NCI-H146 treated with DMSO at 0.1 percent for 48 hours (cell line): ENCODE measurements around the gene SLC24A3.

ENCODE experiments used
- DNase-seq: peaks from one replicate; lab custom pipeline; 2025; ENCODE audit not compliant: unreplicated experiment; lab: John Stamatoyannopoulos, UW

Gene SLC24A3

DNA sequence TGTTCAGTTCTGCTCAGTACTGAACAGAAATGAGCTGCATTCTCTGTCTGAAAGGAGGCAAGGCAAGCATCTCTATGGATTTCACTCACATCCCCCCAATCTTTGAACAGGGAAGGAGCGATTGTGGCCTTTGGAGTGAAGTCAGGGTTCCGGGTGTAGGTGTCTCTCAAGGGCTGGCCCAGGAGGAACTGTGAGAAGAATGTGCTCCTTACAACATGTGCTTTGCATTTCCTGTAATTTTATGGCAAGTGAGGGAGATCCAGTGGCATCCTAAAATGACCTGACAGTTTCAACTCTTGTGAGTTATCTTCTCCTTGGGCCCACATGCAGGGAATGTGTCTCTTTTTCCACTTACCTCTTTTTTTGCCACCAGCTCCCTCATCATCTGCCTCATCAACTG is 482.6 kb downstream of the SLC24A3 start:
- no peak for DNase-seq

DNA sequence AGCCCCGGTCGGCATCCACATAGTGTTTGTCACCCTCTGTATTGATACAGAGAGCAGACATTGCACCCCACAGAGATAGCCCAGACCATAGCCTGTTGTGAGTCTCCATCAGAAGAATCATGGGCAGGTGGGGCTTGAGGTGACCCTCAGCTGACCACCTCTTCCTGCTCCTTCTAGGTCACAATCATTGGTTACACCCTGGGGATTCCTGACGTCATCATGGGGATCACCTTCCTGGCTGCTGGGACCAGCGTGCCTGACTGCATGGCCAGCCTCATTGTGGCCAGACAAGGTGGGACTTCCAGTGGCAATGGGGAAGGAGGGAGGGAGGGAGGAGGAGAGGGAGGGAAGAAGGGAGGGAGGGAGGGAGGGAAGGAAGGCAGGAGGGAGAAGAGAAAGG is 484.2 kb downstream of the SLC24A3 start:
- DNase-seq: no peak

DNA sequence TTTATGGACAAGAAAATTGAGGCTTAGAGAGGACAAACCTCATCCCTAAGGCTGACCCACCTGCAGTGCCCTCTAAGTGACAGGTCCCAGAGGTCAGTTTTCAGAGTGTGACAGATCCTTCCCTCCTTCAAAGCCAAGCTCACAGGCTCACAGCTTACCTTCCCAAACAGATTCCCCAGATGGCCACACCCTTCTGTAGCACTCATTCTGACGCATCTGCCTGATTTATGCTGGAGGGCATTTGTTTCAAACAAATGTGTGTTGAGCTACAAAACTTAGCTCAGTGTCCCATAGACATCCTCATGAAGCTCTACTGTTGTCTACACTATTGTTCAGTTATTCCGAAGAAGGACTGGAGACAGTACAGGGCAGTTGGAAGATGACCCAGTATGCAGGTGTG is 485.0 kb downstream of the SLC24A3 start:
- no peak for DNase-seq

DNA sequence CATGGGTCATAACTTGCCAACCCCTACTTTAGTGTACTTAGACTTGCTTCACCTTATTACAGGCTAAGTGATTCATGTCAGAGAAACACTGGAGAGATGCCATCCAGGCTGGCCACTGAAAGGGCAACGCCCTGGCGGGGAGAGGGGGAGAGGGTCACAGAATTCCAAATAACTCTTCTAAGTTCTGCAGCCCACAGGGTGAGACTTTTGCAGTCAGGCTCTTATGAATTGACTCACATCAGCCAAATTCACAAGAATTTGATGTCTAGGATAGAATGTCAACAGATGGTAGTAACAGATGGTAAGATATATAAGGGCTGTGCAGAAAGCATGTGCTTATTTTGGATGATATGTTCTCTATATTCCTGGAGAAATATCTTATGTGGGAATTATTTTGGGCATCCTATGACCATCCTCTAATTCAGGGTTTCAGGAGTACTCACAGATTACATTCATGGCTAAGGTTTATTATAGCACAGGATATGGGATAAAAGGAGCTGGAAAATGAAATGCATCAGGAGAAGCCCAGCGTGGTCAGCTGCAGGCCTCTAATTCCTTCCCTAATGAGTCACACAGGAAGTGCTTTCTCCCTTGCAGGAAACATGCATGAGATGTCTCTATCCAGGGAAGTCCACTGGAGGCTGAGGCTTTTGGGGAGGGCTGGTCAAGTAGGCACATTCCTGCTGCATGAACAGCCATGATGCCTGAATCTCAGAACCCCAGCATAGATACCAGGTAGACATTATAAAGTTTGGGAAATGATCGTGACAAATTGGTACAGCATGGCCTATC is 486.9 kb downstream of the SLC24A3 start:
- no peak for DNase-seq

DNA sequence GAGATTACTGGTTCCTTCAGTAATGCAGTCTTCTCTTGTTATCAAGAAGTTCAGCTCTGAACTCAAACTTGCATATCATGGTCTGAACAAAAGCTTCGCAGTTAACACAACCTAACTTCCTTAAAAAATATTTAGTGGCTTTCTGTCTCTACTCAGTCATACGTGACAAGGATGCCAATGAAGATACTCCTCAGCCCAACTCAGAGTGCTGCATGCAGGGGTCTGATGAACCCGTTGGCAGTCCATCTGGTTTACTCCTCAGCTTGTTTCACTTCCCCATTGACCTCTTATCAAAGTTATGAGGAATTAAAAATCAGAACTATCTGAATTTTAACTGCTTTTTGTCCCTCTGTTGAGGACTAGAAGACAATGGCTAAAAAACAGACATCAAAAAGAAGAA is 489.0 kb downstream of the SLC24A3 start:
- no peak for DNase-seq

DNA sequence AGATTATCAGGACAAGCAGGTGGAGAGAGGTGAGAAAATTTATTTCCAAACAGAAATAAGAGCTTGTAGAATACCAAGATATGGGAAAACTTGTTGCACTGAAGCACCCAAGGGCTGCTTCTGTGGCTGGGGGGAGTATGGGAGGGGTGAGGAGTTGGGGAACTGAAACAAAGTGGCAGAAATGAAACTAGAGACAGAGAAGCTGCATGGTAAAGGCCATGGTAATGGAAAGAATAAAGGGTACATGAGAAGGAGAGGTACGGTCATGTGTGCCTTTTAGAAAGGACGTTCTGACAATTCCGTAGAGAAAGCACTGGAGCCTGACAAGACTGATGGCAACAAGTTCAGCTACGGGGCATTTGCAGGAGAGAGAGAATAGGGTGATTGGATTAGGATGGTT is 494.0 kb downstream of the SLC24A3 start:
- DNase-seq: no peak

DNA sequence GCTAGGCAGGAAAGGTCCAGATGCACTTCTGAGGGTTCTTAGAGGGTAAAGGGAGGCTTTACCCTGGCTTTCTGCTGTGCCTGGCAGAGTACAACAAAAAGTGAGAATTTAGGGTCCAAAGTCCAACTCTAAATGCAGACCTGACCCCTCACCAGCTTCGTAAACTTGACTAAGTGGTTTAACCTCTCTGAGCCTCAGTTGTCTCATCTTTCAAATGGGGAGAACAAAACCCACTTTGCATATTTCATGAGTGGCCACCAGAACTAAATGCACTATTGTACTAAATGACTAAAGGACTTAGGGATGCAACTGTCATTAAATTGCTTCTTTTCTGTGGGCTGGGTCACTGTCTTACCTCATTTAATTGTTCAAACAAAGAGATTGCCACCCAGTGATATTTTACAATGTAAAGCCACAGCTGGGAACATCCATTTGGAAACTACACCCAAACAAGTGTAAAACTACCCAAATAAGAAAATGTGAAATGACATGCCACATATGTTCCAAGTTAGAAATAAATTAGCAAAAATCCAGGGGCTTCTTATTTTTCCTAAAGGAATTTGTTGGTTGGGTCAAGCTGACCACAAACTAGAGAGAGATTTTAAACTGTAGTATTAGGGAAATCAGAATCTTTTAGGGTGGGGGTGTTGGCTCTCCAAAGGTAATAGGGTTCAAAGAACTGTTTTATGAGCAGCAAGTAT is 497.3 kb downstream of the SLC24A3 start:
- no peak for DNase-seq

DNA sequence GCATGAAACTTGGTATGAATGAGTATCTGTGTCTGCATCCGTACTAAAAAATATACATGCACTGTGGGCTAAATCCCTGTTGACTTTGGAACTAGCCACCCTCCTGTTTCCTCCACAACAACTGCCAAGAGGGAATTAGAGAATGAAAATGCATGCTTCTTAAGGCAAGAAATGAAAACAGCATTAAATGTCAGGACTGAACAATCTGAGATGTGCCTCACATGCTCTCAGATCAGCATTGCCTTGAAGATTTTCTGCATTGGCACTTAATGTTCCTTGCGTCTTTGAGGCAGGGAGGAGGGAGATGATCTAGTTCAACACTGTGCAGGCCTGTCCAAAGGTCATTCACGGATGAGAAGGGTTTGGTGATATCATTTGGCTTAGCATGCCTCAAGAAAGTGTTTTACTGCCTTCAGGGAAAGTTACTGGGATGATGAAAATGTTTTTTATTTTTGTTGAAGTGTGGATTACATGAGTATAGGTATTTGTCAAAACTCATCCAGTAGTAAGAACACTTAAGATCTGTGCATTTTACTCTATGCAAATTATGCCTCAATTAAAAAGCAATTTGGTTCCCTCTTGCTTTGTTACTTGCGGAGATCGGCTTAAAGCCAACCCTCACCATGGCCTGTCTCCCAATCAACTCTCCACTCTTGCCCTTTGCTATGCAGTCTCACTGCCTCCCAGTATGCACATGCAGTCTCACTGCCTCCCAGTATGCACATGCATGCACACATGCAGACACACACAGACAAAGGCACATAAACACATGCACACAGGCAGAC is 498.1 kb downstream of the SLC24A3 start:
- DNase-seq: no peak

DNA sequence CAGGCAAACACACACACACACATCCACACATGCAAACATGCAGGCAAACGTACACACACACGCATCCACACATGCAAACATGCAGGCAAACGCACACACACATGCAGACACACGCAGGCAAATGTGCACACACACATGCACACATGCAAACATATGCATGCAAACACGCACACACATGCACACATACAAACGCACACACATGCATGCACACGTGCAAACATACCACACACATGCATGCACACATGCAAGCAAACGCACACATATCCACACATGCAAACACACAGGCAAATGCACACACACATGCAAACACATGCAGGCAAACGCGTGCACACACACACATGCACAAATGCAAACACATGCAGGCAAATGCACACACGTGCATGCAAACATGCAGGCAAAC is 498.7 kb downstream of the SLC24A3 start:
- DNase-seq: no peak

DNA sequence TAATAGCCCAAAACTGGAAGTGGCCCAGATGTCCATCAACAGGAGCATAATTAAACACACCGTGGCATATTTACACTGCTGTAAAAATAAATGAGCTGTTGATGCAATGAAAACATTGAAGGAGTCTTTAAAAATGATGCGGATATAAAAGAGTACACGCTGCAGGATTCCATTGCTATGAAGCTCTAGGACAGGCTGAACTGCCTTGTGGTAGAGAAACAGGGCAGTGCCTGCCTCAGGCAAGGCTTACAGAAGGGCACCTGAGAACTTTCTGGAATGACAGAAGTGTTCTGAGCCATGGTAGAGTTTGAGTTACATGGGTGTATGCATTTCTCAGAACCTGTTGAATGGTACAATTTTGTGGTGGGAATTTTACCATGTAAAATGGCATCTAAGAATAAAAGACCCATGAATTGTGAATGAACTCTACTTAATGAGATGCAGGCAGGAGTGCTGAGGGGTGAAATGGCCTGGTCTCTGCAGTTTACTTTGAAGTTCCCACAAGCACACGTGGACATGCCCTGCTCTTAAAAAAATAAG is 500.3 kb downstream of the SLC24A3 start:
- no peak for DNase-seq

DNA sequence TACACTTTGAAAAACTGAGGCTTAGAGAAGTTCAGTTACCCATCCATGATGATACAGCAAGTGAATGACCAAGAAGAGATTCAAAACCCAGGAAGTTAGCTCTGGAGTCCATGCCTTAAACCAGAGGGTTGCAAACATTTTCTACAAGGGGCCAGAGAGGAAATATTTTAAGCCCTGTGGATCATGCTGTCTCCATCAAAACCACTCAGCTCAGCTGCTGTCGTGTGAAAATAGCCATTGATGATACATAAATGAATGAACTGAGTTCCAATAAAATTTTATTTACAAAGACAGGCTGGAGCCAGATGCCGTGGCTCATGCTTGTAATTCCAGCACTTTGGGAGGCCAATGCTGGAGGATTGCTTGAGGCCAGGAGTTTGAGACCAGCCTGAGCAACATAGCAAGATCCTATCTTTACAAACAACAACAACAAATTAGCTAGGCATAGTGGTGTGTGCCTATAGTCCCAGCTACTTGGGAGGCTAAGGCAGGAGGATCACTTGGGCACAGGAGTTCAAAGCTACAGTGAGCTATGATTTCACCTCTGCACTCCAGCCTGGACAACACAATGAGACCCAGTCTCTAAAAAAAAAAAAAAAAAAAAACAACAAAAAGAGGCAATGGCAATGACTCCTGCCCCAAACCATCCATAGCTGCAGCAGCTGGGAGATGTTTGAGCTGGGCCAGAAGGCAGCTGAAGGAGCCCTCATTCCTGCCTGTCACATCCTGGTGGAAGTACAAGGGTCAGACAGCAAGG is 501.6 kb downstream of the SLC24A3 start:
- DNase-seq: no peak

DNA sequence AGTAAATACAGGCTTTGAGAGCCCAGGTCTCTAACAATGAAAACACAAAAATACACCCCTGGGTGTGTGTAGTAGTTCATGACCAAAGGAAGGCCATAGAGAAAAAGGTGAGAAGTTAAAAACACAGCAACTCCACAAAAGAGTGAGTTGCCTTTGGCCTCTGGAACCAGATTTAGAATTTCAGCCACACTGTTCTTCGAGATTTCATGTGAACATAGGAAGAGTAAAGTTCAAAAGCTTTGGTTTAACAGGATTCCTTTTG is 502.1 kb downstream of the SLC24A3 start:
- DNase-seq: no peak

DNA sequence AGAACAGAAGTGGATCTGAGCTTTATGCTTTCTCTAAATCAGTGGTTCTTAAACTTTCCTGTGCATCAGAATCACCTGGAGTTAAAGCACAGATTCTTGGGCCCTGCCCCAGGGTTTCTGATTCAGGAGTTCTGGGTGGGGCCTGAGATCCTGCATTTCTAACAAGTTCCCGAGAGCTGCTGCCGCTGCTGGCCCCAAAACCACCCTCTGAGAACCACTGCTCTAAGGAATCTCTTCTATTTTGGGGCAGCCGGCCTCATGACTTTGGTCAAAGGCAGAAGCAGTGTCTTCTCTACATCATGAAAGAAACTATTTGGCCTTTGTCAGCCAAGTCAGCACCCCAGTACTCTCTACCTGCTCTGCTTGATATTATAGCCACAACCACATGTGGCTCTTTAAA is 503.5 kb downstream of the SLC24A3 start:
- DNase-seq: no peak

DNA sequence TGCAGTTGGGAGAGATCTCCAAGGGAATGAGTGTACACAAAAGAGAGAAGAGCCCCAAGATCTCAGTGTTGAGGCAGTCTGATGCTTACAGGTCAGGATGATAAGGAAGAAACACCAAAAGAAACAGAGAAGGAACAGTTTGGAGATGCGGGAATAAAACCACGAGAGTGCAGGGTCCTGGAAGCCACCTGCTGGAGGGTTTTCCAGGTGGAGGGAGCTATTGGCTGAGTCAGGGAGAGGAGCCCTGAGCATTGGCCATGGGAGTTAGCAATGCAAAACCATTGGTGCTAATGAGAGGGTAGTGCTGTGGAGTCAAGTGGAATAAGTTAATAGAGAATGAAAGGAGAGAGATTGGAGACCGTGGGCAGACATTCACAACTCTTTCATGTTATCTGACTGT is 506.4 kb downstream of the SLC24A3 start:
- no peak for DNase-seq

DNA sequence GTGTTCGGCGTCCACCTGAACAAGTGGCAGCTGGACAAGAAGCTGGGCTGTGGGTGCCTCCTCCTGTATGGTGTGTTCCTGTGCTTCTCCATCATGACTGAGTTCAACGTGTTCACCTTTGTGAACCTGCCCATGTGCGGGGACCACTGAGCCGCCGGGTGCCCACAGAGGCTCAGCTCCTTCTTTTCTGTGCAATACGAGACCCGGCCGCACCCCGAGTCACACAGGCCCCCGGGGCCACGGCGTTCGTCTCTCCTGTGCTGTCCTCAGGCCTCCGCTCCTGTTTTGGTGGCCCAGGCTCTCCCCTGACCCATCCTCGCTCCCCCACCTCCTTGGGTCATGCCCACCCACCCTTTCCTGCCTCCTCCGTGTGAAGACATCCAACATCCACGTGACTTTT is 508.5 kb downstream of the SLC24A3 start:
- no peak for DNase-seq

DNA sequence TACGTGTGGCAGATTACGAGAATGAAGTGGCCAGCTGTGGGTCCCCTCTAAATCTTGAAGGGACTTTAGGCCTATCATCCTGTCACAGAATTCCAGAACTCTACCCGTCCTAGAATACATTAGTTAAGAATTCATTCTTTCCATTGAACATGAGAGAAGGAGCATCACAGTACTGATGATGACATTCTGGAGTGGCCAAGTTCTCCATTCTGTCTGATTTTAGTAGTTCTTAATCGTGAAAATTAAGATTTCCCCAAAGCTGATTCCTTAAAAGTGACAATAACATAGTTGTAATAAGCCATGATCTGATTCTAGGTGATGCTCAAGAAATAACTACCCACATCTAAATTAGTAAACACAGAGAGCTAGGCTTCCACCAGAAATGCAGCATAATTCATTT is 510.6 kb downstream of the SLC24A3 start:
- no peak for DNase-seq

DNA sequence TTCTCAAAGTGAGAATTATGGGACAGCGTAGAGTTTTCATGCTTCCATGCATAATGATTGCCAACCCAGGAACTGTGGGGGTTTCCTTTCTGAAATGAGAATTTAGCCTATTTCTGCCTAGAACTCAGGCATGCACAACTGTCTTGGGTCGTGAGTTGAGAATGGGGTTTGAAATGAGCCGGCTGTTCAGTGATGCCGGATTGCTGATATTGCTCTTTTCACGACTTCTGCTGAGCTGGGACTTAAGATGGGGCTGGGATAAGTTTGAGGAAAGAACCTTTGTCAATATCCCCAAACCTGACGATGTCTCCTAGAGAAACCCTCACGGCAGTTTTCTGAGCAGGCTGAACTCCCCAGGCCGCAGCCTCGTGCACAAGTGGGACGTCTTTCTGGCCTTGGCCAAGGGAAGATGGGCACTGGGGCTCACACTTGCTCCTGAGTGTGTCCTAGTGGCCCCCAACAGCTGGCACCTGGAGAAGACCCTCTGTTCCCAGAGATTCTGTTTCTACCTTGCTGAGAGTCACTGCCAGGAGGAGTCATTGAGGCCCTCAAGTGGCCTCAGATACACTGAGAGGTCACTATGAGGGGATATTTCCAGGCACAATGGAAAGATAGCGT is 511.5 kb downstream of the SLC24A3 start:
- no peak for DNase-seq

DNA sequence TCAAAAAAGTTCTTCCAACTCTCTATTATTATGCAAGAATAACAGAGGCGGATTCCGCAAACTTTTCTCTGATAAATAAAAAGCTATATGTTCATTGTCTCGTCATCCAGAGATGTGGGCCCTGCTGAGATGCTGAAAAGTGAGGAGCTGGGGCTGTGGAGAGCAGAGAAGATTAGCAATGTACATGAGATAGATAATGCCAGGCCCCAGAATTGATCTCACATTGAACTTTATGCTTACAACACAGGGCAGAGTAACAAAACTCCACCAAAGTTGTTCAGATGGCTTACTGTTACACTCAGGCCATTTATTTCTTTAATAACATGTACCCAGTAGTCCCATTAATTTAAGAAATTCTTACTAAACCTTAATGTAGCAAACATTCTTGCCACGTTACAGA is 512.9 kb downstream of the SLC24A3 start:
- DNase-seq: no peak

DNA sequence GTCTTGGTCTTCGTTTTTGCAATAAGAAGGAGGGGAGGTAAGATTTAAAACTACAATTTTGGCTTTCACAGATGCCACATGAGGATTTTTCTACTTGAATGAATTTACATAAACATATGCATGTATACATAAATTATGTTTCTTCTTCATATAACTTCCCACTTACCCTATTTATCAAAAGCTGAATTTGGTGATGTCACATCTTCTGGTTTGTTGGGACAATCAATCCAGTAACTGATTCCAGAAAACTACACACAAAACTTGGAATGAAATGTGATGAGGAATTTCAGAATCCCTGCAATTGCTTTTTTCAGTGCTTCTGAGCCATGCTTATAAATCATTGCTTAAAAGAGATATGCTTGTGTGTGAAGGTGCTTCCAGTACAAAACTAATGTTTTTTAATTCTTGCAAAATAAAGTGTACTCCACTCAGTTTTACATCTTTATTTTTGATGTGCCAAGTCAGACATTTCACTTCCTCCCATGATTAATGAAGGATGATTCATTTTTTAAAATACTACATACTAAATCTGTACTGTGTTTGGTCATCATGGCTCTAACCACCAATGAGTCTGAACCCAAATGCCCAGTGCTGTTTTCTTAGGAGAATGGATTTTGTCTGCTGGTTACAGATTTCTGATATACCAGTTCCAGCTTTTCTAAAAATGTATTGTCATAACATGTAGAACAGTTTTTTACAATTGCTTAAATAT is 513.5 kb downstream of the SLC24A3 start:
- no peak for DNase-seq

DNA sequence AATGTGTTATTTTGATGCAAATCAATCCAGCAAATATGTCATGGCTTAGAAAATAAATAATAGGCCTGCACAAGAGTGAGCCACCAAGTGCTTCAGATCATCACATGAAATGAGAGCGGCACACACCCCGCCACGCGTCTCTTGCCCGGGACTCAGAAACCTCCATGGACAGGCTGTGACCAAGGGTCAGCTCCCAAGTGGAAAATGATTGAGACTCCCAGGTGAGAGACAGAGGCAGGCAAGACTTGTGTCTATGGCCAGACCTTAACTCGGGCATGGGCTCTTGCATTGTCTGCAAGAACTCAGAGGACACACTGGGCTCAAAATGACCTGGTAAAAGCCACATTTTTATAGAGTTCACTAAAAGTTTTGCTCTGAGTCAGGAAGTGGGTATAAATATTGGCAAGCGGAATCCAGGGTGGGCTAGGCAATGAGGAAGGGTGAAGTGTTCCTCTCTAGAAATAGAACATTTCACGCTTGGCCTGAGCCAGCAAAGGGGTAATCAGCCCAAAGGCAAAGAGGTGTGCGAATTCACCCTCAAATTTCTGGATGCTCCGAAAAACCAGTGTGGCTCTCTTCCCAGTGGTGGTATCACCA is 514.9 kb downstream of the SLC24A3 start:
- DNase-seq: no peak
